Skeletal muscle tissue (tissue), 4 donors: Measurements from ENCODE around the gene C19orf53. TPM values are rescaled to one million over a fixed set of nuclear protein-coding genes. Genes with fewer than 3 reads are reported as not detected.
"Not testable (repeated sequence)": the region's sequence is repeated elsewhere in the genome, so short reads cannot be mapped to it uniquely, and the experiment has no call there.

ENCODE experiments used
- H3K27ac ChIP-seq: one replicate; pipeline ENCODE4 v1.7.0; 2013; ENCODE audit warnings: mild to moderate bottlenecking, low read depth, low read length, inconsistent platforms
- H3K27me3 ChIP-seq, 3 donors: one replicate each; pipeline ENCODE4 v1.7.0; 2013; ENCODE audit warnings: low read length in 3 of 3; ENCODE audit not compliant: control insufficient read depth in 3 of 3, insufficient read depth in 3 of 3
- H3K36me3 ChIP-seq, 3 donors: one replicate each; pipeline ENCODE4 v1.7.0; 2013; ENCODE audit warnings: low read length in 3 of 3; ENCODE audit not compliant: control insufficient read depth in 3 of 3, insufficient read depth in 3 of 3
- H3K4me1 ChIP-seq, 3 donors: one replicate each; pipeline ENCODE4 v1.7.0; 2013; ENCODE audit warnings: low read length in 3 of 3, mild to moderate bottlenecking in 3 of 3; ENCODE audit not compliant: control insufficient read depth in 3 of 3, insufficient read depth in 3 of 3
- H3K4me3 ChIP-seq, 3 donors: one replicate each; pipeline ENCODE4 v1.7.0; 2013; ENCODE audit warnings: low read length in 3 of 3
- H3K9ac ChIP-seq, 3 donors: one replicate each; pipeline ENCODE4 v1.7.0; 2013; ENCODE audit warnings: low read length in 3 of 3, mild to moderate bottlenecking in 3 of 3, moderate library complexity in 2 of 3, low read depth in 1 of 3
- H3K9me3 ChIP-seq, 3 donors: one replicate each; pipeline ENCODE4 v1.7.0; 2013; ENCODE audit warnings: low read length in 3 of 3; ENCODE audit not compliant: control insufficient read depth in 3 of 3
- total RNA-seq: library from RNA; depleted of rRNA; stranded (reverse); fragments of >200 nt; gene quantifications from one replicate; pipeline ENCODE4 v1.2.3, GENCODE V29; 2014
- donor health status: Osteomylitis.

Gene C19orf53
- total RNA-seq, 1 donor from 2014 or later = 36.0 TPM

GRCh38 chr19:13778847-13779246, 4.6 kb downstream of the C19orf53 start:
- H3K4me1 ChIP-seq = peaks cover 13 to 20% (median 19%) of the 10 kb centered on the region in 3 donors
- peak overlapping the region in 1 of 3 donors; percentile 12 for H3K9ac ChIP-seq
- H3K4me3 ChIP-seq = no peak overlapping the region
- no peak overlapping the region for H3K27ac ChIP-seq
- H3K9me3 ChIP-seq = no peaks in the 10 kb centered on the region
- H3K36me3 ChIP-seq = peaks cover 25 to 30% (median 29%) of the 10 kb centered on the region in 3 donors
- no peaks in the 10 kb centered on the region for H3K27me3 ChIP-seq

DNA sequence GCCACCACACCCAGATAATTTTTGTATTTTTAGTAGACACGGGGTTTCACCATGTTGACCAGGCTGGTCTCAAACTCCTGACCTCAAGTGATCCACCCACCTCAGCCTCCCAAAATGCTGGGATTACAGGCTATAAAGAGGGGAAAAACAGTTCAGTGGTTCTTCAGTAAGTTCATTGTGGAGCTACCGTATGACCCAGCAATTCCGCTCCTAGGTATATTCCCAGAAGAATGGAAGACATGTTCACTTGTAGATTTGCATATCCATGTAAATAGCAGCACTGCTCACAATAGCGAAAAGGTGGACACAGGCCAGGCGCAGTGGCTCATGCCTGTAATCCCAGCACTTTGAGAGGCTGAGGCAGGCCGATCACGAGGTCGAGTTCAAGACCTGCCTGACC, 5.5 kb downstream of the C19orf53 start:
- H3K4me3 ChIP-seq, H3K9me3 ChIP-seq, H3K9ac ChIP-seq, H3K27ac ChIP-seq, H3K27me3 ChIP-seq: not testable (repeated sequence)
- Histone ChIP-seq H3K4me1 (peaks cover 13 to 19% (median 15%) of the 10 kb centered on the region in 3 donors), H3K36me3 (peaks cover 25 to 30% (median 29%) of the 10 kb centered on the region in 3 donors)

- Histone ChIP-seq H3K27ac (peak overlapping the region; percentile 37), H3K4me3 (no peak overlapping the region), H3K9ac (no peak overlapping the region), H3K4me1 (peaks cover 4 to 12% (median 10%) of the 10 kb centered on the region in 3 donors), H3K36me3 (peaks cover 21 to 25% (median 25%) of the 10 kb centered on the region in 3 donors), H3K9me3 (no peaks in the 10 kb centered on the region), H3K27me3 (peaks cover 0 to 3% (median 0%) of the 10 kb centered on the region in 3 donors)
Observed at GRCh38 chr19:13781547-13781946, 7.3 kb downstream of the C19orf53 start.

GRCh38 chr19:13782537-13782936, 8.3 kb downstream of the C19orf53 start:
- H3K27ac ChIP-seq = no peak overlapping the region
- H3K36me3 ChIP-seq = peaks cover 18 to 19% (median 19%) of the 10 kb centered on the region in 3 donors

DNA sequence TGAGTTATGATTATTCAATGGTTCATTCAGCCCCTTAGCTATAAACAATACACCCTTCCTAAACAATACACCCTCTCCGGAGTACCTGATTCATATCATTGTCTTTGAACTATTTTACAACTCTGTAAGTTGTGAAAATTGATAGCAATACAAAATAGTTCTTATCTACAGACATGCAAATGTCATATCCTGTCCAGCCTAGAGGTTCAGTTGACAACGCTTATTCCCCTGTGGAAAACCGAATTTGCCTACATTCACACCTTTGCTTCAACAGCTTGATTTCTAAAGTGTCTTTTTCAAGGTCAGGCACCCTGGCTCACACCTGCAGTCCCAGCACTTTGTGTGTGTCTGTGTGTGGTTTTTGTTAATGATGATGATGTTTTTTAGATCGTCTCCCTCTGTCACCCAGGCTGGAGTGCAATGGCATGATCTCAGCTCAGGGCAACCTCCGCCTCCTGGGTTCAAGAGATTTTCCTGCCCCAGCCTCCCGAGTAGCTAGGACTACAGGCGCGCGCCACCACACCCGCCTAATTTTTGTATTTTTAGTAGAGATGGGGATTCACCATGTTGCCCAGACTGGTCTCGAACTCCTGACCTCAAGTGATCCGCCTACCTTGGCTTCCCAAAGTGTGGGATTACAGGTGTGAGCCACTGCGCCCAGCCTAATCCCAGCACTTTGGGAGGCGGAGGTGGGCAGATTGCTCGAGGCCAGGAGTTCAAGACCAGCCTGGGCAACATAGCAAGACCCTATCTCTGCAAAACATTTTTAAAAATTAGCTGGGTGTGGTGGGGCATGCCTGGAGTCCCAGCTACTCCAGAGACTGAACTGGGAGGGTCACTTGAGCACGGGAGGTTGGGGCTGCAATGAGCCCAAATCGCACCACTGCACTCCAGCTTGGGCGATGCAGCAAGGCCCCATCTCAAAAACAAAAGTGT, 9.6 kb downstream of the C19orf53 start:
- peaks cover 13 to 20% (median 17%) of the 10 kb centered on the region in 3 donors for H3K4me1 ChIP-seq
- no peaks in the 10 kb centered on the region for H3K9me3 ChIP-seq
- H3K4me3 ChIP-seq = no peak overlapping the region
- peaks cover 0 to 7% (median 3%) of the 10 kb centered on the region in 3 donors for H3K27me3 ChIP-seq
- H3K27ac ChIP-seq = no peak overlapping the region
- H3K9ac ChIP-seq = no peak overlapping the region
- H3K36me3 ChIP-seq = peaks cover 6 to 7% (median 6%) of the 10 kb centered on the region in 3 donors

More at GRCh38 chr19:13782537-13782936, 8.3 kb downstream of the C19orf53 start:
- Histone ChIP-seq H3K9me3 (no peaks in the 10 kb centered on the region), H3K4me3 (no peak overlapping the region), H3K27me3 (peaks cover 0 to 5% (median 3%) of the 10 kb centered on the region in 3 donors), H3K4me1 (peaks cover 6 to 13% (median 8%) of the 10 kb centered on the region in 3 donors), H3K9ac (no peak overlapping the region)

GRCh38 chr19:13784731-13785452, 10.6 kb downstream of the C19orf53 start:
- peak overlapping the region; percentile 9 to 45 (median 35) for H3K4me3 ChIP-seq
- no peaks in the 10 kb centered on the region for H3K9me3 ChIP-seq
- no peak overlapping the region for H3K27ac ChIP-seq
- peak overlapping the region in 2 of 3 donors; percentile 43 to 50 for H3K9ac ChIP-seq
- H3K36me3 ChIP-seq = no peaks in the 10 kb centered on the region
- H3K4me1 ChIP-seq = peaks cover 13 to 21% (median 19%) of the 10 kb centered on the region in 3 donors
- peaks cover 0 to 7% (median 3%) of the 10 kb centered on the region in 3 donors for H3K27me3 ChIP-seq

DNA sequence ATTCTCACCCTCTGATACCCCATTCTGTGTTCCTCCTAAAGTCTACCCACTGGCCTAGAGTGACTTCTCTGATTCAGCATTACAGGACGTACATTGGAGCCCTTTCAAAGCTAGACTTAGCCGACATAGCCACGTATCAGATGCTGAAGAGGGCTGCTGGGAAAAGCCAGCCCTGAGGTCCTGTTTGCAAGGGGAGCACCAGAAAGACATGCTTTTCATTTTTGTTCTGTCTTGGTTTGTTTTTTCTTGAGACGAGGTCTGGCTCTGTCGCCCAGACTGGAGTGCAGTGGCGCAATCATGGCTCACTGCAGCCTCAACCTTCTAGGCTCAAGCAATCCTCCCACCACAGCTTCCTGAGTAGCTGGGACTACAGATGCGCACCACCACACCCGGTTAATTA, 14.7 kb downstream of the C19orf53 start:
- Histone ChIP-seq H3K4me1 (peaks cover 13 to 19% (median 17%) of the 10 kb centered on the region in 3 donors), H3K27ac (peak overlapping the region; percentile 67), H3K4me3 (no peak overlapping the region), H3K27me3 (peaks cover 0 to 7% (median 3%) of the 10 kb centered on the region in 3 donors), H3K9me3 (no peaks in the 10 kb centered on the region), H3K36me3 (no peaks in the 10 kb centered on the region), H3K9ac (no peak overlapping the region)

GRCh38 chr19:13790354-13790753, 16.1 kb downstream of the C19orf53 start:
- Histone ChIP-seq H3K27me3 (peaks cover 0 to 7% (median under 1%) of the 10 kb centered on the region in 3 donors), H3K4me1 (peaks cover 16 to 21% (median 18%) of the 10 kb centered on the region in 3 donors), H3K9ac (no peak overlapping the region), H3K27ac (no peak overlapping the region), H3K36me3 (no peaks in the 10 kb centered on the region), H3K4me3 (no peak overlapping the region), H3K9me3 (no peaks in the 10 kb centered on the region)

- H3K4me1 ChIP-seq = peaks cover 26 to 30% (median 28%) of the 10 kb centered on the region in 3 donors
- H3K9ac ChIP-seq, H3K4me3 ChIP-seq, H3K9me3 ChIP-seq, H3K36me3 ChIP-seq, H3K27me3 ChIP-seq, H3K27ac ChIP-seq: not testable (repeated sequence)
Observed at GRCh38 chr19:13793317-13793716, 19.1 kb downstream of the C19orf53 start.
